ENCODE results near the gene DRG2. TPM values are rescaled to one million over a fixed set of nuclear protein-coding genes. Genes with fewer than 3 reads are reported as not detected.

DRG2 gene
- total RNA-seq, 2 donors from 2014 or later = 25.5 to 26.1 TPM

DNA sequence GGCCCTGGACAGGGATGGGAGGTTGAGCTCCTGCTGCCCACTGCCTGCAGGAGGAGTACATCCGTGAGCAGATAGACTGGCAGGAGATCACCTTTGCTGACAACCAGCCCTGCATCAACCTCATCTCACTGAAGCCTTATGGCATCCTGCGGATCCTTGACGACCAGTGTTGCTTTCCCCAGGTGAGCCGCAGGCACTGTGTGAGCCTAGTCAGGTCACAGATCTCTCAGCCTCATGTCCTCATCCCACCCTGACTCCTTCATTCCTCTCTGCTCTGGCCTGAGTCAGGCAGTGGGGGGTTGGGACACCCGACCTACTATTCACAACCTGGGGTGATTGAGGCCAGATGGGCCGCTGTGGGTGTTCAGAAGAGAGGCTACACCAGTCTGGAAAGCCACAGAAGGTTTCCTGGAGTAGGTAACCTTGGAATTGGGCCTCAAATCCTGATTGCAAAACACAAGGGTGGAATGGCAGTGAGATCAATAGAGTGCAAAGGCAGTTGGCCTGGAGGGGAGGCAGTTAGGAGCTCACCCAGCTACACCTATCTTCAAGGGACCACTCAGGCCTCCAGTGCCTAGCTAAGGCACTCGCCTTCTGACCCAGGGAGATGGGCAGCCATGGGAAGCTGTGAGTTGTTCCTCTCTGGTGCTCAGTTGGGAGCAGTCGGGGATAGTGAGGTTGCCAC lies 50.5 kb downstream of the DRG2 start:
- DNase-seq (ENCODE audit: low spot score) = no peak
- intact Hi-C loops (cut with DNase I) = loop anchor here in 1 of 2 donors (5.0 kb wide), 1 partner anchor 869 kb away; no protein-coding TSS in a partner anchor

DNA sequence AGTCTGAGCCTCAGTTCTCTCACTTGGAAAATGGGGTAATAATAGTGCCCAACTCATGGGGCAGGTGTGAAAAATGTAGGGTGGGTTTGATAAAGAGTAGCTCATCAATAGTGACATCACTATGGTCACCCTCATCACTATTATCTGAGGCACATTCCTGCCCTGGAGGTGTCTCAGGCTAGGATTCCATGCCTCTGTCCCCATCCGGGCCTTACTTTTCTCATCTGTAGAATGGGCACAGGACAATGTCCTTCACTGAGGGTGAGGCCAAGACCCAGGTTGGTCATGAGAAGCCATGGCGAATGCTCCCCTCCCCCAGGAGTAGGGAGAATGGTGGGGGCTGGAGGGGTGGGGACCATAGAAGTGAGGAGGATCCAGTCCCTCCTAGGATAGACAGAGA lies 51.3 kb downstream of the DRG2 start:
- intact Hi-C loops (cut with DNase I) = loop anchor here in 1 of 2 donors (5.0 kb wide), 1 partner anchor 868 kb away; no protein-coding TSS in a partner anchor
- DNase-seq (ENCODE audit: low spot score) = no peak

DNA sequence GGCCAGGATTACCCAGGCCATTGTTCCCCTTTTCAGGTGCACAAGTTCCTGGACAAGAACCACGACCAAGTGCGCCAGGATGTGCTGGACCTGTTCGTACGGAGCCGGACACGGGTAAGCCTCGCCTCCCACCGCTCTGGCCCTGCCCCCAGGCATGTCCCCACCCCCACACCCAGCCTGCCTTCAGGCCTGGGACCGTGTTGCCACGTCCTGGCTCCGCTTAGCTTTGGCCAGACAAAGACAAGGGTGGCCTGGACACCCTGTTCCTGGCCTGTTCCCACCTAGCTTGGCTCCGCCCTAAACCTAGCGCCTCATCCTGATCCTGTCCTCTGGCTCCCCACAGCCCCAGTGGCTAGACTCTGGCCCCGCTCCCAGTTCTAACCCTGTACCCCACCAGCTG lies 51.8 kb downstream of the DRG2 start:
- intact Hi-C loops (cut with DNase I) = loop anchor here in 1 of 2 donors (5.0 kb wide), 1 partner anchor 868 kb away; no protein-coding TSS in a partner anchor
- no peak for DNase-seq (ENCODE audit: low spot score)

DNA sequence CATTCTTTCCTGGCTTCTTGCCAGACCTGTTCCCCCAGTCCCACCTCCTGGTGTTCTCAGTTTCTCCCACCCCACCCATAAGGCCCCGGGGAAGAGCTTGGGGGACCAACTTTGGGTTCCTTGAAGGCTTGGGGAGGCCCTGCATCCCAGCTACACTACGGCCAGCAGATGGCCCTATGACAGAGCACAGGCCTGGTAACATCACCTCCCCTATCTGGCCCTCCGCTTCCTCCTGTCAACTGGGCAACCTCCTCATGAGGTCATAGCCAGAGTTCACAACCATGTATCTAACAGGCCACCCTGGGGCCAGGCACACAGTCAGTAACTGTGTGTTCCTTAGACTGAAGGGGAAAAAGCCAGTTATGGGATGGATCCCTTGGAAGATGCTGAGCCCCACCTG lies 52.2 kb downstream of the DRG2 start:
- intact Hi-C loops (cut with DNase I) = loop anchor here (5.0 to 10.0 kb wide), 2 partner anchors 75 to 867 kb away; no protein-coding TSS in a partner anchor
- no peak for DNase-seq (ENCODE audit: low spot score)

DNA sequence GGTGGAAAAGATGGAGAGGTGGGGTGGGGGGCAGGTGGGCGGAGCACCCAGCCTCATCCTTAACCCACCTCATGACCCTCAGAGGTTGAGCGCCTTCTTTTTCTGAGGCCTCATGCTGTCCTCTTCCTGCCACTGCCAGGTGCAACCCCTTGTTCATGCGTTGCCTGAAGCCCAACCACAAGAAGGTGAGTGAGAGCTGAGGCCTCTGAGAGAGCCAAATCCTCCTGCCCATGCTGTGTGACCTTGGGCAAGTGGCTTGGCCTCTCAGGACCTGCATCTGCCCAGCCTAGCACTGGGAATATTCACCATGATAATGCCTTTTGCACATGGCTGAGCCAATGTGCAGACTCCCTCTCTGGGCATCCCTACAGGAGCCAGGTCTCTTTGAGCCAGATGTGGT lies 52.9 kb downstream of the DRG2 start:
- no peak for DNase-seq (ENCODE audit: low spot score)
- intact Hi-C loops (cut with DNase I) = loop anchor here in 1 of 2 donors (10.0 kb wide), 1 partner anchor 74 kb away; no protein-coding TSS in a partner anchor

DNA sequence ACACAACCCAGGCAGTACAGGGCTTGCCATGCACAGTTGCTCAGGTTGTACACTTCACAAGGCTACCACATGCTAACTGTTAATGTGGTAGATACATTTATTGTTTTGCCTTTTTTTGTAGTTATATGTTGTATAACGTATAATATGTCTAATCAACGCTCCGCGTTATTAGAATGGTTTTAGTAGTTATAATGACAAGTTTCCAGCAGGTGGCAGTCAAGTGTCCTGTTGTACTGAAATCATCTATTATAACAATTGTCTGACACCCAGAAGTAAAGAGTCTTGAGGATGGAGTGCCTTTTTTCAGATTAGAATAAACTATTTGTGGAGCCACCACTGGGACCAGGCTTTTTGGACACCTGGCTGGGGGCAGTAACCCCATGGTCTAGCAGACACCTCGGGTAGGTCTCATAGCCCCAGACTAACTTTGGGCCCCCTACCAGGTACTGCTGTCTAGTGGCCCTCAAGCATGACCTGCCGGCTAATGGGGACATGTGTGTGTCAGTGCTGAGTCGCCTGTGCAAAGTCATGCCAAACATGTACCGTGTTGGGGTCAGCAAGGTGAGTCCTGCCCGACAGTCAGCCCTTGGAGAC lies 53.6 kb downstream of the DRG2 start:
- no peak for DNase-seq (ENCODE audit: low spot score)
- intact Hi-C loops (cut with DNase I) = loop anchor here in 1 of 2 donors (10.0 kb wide), 1 partner anchor 73 kb away; no protein-coding TSS in a partner anchor

DNA sequence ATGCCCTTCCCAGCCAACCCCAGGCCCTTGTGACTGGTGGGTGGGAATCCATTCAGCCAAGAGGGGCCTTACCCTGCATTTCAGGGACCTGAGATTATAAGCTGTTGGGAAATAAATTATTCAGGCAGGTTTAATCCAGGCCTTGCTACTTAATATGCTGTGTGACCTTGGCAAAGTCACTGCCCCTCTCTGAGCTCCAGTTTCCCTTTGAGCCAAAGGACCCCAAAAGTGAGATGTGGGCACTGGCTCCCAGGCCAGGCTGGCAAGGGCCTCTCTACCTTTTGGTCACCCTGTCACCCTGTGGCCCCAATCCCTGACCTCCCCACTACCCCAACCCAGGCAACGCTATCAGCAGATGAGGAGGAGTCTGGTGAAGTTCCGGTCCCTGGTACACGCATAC lies 54.7 kb downstream of the DRG2 start:
- DNase-seq (ENCODE audit: low spot score) = no peak
- intact Hi-C loops (cut with DNase I) = loop anchor here in 1 of 2 donors (10.0 kb wide), 1 partner anchor 72 kb away; no protein-coding TSS in a partner anchor

DNA sequence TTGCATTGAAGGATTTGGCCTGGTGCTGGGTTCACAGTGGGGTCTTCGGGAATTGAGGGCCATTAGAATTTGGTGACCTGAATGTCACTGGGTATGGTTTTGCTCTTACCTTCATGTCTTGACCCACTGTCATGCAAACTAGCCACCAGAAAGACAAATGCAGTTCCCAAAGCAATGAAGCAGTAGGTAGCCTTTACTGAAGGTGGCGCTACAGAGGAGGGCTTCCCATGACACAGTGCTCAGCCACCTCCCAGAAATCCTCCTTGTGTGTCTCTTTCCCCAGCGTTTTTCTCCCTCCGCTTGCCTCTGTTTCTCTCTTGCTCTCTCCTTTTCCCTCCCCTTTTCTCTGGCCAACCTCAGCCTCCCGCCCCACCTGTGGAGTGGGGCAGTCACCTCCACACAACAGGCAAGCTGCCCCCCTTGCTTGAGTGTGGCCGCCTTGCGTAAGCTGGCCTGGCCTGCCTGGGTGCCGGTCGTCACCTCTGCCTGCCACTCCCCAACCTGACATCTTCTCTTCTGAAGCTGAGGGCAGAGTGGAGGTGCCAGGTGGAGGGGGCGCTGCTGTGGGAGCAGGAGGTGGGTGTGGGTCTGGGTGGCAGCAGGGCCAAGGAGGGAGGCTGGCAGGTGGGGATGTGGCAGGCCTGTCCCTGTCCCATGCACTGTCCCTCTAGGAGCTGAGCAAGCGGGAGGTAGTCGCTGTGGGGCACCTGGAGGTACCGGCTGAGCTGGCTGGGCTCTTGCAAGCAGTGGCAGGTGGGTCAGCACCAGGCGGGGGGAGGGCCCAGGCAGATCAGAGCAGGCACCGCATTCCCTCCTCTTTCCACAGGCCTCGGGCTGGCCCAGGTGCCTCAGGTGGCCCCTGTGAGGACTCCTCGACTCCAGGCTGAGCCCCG lies 55.5 kb downstream of the DRG2 start:
- intact Hi-C loops (cut with DNase I) = loop anchor here in 1 of 2 donors (10.0 kb wide), 1 partner anchor 72 kb away; no protein-coding TSS in a partner anchor

DNA sequence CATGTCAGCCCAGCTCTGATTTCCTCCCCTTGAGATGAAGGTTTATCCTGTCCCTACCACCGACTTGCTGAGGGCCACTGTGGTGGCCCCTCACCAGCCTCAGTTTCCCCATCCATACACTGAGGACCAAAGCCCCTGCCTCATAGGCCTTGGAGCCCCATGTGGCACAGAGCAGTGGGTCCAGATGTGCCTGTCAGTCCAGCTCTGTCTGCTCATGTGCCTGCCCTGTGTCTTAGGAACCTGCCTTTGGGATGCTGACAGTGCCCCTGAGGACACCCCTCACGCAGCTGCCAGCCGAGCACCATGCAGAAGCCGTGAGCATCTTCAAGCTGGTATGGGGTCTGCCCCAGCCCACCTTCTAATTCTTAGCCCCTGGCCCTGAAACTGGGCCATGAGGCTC lies 56.5 kb downstream of the DRG2 start:
- DNase-seq (ENCODE audit: low spot score) = no peak
- intact Hi-C loops (cut with DNase I) = loop anchor here in 1 of 2 donors (10.0 kb wide), 1 partner anchor 71 kb away; no protein-coding TSS in a partner anchor

More for the DNA sequence above, 55.5 kb downstream of the DRG2 start:
- no peak for DNase-seq (ENCODE audit: low spot score)

DNA sequence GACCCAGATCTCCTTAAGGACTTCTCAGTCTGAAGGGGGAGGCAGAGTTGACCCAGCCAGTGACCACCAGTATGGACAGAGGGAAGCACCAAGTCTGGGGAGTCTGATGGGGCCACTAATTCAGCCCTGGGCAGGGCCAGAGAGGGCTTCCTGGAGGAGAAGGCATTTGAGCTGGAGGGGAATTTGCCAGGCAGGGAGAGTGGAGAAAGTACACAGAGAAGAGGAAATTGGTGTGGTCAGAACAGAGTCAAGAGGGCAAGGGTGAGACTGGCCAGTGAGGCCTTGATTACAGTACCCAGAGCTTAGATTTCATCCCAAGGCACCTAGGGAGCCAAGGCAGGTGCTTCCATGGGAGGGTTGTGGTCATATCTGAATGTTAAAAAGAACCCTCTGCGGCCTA lies 57.1 kb downstream of the DRG2 start:
- intact Hi-C loops (cut with DNase I) = loop anchor here in 1 of 2 donors (10.0 kb wide), 1 partner anchor 70 kb away; no protein-coding TSS in a partner anchor
- DNase-seq (ENCODE audit: low spot score) = no peak

DNA sequence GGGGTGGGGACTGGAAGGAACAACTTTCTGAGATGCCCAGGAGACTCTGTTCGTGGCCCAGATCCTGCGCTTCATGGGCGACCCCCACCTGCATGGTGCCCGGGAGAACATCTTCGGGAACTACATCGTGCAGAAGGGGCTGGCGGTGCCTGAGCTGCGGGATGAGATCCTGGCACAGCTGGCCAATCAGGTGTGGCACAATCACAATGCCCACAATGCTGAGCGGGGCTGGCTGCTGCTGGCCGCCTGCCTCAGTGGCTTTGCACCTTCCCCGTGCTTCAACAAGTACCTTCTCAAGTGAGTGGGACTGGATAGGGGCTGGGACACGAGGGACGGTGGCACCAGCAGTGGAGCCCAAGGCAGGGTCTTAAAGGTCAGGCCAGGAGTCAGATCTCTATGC lies 58.1 kb downstream of the DRG2 start:
- intact Hi-C loops (cut with DNase I) = loop anchor here in 1 of 2 donors (10.0 kb wide), 1 partner anchor 69 kb away; no protein-coding TSS in a partner anchor
- DNase-seq (ENCODE audit: low spot score) = no peak

DNA sequence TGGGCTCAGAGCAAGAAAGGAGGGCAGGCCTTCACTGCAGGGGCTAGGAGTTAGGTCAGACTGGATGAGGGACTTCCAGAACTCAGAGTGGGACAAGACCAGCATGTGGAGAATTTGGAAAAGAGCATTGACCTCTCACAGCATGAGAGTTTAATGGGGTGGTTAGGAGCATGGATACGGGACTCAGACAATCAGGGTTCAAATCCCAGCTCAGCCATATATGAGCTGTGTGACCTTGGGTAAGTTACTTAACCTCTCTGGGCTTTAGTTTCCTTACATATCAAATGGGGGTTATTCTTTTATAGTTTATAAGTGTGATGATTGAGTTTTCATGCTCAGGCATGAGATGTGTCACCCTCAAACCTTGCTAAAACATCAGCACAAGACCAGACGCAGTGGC lies 58.5 kb downstream of the DRG2 start:
- DNase-seq (ENCODE audit: low spot score) = no peak
- intact Hi-C loops (cut with DNase I) = loop anchor here in 1 of 2 donors (10.0 kb wide), 1 partner anchor 69 kb away; no protein-coding TSS in a partner anchor

DNA sequence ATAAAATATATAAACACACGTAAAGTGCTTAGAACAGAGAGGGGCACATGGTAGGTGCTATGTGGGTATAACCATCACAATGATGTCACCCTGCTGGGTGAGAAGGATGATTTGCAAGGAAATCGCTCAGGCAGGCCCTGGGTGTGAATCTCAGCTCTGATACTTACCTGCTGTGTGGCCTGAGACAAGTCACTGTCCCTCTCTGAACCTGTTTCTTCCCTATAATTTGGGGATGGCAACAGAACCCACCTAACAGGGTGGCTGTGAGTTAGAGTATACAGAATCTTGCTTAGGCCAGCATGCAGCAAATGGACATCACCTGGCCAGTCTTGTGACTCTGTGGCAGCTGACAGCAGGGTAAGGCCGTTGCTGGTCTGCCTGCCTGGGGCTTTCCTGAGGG lies 59.2 kb downstream of the DRG2 start:
- intact Hi-C loops (cut with DNase I) = loop anchor here in 1 of 2 donors (10.0 kb wide), 1 partner anchor 68 kb away; no protein-coding TSS in a partner anchor

DNA sequence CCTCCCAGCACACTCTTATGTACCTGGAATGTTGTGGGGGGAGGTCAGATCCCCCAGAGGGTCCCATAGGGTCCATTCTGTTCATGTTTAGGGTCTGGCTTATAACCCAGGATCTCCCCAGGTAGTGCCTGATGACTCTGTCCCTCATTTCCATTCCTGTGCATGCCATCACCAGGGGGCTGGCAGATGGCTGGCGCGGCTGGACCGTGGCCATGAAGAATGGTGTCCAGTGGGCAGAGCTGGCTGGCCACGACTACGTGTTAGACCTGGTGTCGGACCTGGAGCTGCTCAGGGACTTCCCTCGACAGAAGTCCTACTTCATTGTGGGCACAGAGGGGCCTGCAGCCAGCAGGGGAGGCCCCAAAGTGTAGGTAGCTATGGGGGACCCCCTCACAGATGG lies 60.8 kb downstream of the DRG2 start:
- intact Hi-C loops (cut with DNase I) = loop anchor here in 1 of 2 donors (10.0 kb wide), 1 partner anchor 66 kb away; no protein-coding TSS in a partner anchor
- no peak for DNase-seq (ENCODE audit: low spot score)

More for the DNA sequence above, 59.2 kb downstream of the DRG2 start:
- DNase-seq (ENCODE audit: low spot score) = no peak

DNA sequence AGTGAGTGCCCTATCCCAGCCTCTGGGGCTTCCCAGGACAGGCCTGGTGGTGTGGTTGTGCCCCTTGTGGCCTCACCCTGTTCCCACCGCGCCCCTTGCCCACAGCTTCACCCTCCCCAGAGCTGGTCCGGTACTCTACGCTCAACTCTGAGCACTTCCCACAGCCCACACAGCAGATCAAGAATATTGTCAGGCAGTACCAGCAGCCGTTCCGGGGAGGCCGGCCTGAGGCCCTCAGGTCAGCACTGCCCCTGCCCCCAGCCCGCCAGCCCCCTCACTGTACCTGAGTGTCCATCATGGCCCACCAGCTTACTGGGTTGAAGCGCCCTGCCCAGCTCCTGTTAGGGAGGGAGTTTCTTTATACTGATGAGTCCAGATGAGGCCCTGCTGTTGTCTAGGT lies 63.5 kb downstream of the DRG2 start:
- DNase-seq (ENCODE audit: low spot score) = no peak
- intact Hi-C loops (cut with DNase I) = no loop called here

DNA sequence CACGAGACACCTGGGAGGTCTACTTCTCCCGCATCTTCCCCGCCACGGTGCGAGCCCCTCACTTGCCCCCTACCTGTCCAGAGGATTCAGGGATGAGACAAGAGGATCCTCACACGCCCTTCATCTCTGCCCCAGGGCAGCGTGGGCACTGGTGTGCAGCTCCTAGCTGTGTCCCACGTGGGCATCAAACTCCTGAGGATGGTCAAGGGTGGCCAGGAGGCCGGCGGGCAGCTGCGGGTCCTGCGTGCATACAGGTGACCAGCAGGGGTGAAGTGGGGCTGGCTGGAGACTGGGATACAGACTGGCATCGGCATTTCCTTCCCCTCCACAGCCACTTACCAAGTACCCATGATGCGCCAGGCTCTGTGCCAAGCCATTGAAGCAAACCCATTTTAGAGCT lies 67.4 kb downstream of the DRG2 start:
- DNase-seq (ENCODE audit: low spot score) = no peak
- intact Hi-C loops (cut with DNase I) = no loop called here

DNA sequence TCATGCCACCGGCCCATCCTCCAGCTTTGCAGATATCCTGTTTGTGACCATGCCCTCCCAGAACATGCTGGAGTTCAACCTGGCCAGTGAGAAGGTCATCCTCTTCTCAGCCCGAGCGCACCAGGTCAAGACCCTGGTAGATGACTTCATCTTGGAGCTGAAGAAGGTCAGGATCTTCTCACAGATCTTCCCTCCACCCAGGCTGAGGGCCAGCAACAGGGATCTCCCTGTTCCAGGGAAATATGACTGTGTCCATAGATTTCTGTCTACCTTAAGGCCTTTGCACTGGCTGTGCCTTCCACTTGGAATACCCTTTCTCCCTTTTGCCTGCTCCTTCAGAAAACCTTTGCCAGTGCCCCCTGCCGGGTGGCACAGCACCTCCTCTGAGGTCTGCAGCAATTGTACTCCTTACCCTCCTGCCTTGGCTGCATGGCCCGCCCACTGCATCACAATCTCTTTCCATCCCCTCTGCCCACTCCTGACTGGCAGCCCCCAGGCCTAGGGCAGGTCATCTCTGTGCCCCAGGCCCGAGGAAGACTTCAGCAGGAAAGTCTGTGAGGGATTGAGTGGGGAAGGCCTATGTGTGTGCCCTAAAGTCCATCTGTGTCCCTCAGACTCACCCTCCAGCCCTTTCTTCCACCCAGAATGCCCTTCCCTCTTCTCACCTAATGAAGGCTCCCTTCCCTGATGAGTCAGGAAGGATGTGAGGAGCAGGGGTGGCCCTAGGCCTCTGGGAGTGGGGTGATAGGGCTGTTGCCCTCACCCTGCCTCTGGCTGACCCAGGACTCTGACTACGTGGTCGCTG lies 68.6 kb downstream of the DRG2 start:
- intact Hi-C loops (cut with DNase I) = no loop called here
- DNase-seq (ENCODE audit: low spot score) = no peak

DNA sequence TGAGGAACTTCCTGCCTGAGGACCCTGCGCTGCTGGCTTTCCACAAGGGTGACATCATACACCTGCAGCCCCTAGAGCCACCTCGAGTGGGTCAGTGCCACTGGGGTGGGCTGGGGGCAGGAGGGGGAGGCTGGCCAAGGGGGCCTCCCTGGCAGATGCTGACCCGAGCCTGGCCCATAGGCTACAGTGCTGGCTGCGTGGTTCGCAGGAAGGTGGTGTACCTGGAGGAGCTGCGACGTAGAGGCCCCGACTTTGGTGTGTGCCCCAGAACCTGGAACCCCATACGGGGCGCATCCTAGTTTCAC lies 69.2 kb downstream of the DRG2 start:
- intact Hi-C loops (cut with DNase I) = no loop called here
- no peak for DNase-seq (ENCODE audit: low spot score)

Measured in posterior vena cava (tissue), 2 donors.